ENCODE data around the gene MUC20.

Gene MUC20

GRCh38 chr3:195752066-195752465 lies 31.3 kb downstream of the MUC20 start:
- no peak for TF ChIP-seq CTCF (IDR thresholded peaks at IDR 0.05; ENCODE audit: low read depth, low read length)
- no peak for DNase-seq (ENCODE audit: extremely low read depth, low read depth)

- no peak for DNase-seq (ENCODE audit: extremely low read depth, low read depth)
- TF ChIP-seq CTCF (IDR thresholded peaks at IDR 0.05; ENCODE audit: low read depth, low read length), result no peak
Measured at GRCh38 chr3:195752546-195753331, 32.0 kb downstream of the MUC20 start.

GRCh38 chr3:195753581-195753980 lies 32.8 kb downstream of the MUC20 start:
- no peak for DNase-seq (ENCODE audit: extremely low read depth, low read depth)
- no peak for TF ChIP-seq CTCF (IDR thresholded peaks at IDR 0.05; ENCODE audit: low read depth, low read length)

- no peak for DNase-seq (ENCODE audit: extremely low read depth, low read depth)
- no peak for TF ChIP-seq CTCF (IDR thresholded peaks at IDR 0.05; ENCODE audit: low read depth, low read length)
Measured at GRCh38 chr3:195754141-195754540, 33.4 kb downstream of the MUC20 start.

- TF ChIP-seq CTCF (IDR thresholded peaks at IDR 0.05; ENCODE audit: low read depth, low read length), result no peak
- DNase-seq (ENCODE audit: extremely low read depth, low read depth), result no peak
Measured at GRCh38 chr3:195754906-195755305, 34.1 kb downstream of the MUC20 start.

GRCh38 chr3:195755391-195755790 lies 34.6 kb downstream of the MUC20 start:
- no peak for DNase-seq (ENCODE audit: extremely low read depth, low read depth)
- TF ChIP-seq CTCF (IDR thresholded peaks at IDR 0.05; ENCODE audit: low read depth, low read length), result no peak

GRCh38 chr3:195755791-195756676 lies 35.3 kb downstream of the MUC20 start:
- DNase-seq (ENCODE audit: extremely low read depth, low read depth), result no peak
- TF ChIP-seq CTCF (IDR thresholded peaks at IDR 0.05; ENCODE audit: low read depth, low read length), result no peak

All from AG09319 (cell line).